Omental fat pad (tissue), 4 donors: ENCODE results near the gene AFF3. TPM values are rescaled to one million over a fixed set of nuclear protein-coding genes. Genes with fewer than 3 reads are reported as not detected.

Source experiments
- ATAC-seq: fragments of 150-250 bp; one replicate; pipeline ENCODE4 v1.9.1; 2016; ENCODE audit warnings: mild to moderate bottlenecking, moderate library complexity; ENCODE audit not compliant: low FRiP score
- DNase-seq: peaks from one replicate; pipeline ENCODE4 v3.0.0-alpha.2; 2019; ENCODE audit warnings: low spot score
- CTCF ChIP-seq, 3 donors: fragments of 450-650 bp; IDR thresholded peaks; one replicate each; pipeline ENCODE4 v1.5.1; 2016 to 2017; ENCODE audit warnings: antibody characterized with exemption in 3 of 3, mild to moderate bottlenecking in 3 of 3, moderate library complexity in 2 of 3
- total RNA-seq, 4 donors: library from RNA; depleted of rRNA; stranded (reverse); fragments of >200 nt; gene quantifications; one replicate each; pipeline ENCODE4 v1.1.0, GENCODE V29; 2016

Gene AFF3
- total RNA-seq, 4 donors from 2014 or later: 1.4 to 6.0 (median 2.7) TPM

GRCh38 chr2:99915108-99915675, 227.2 kb downstream of the AFF3 start:
- no peak for TF ChIP-seq CTCF (IDR thresholded peaks at IDR 0.05)
- ATAC-seq: no peak
- no peak for DNase-seq

GRCh38 chr2:99911736-99912135, 230.7 kb downstream of the AFF3 start:
- DNase-seq (no peak), ATAC-seq (no peak)
- TF ChIP-seq CTCF (IDR thresholded peaks at IDR 0.05): no peak

GRCh38 chr2:99910902-99911301, 231.5 kb downstream of the AFF3 start:
- DNase-seq (no peak), ATAC-seq (no peak)
- TF ChIP-seq CTCF (IDR thresholded peaks at IDR 0.05): no peak

- no peak for ATAC-seq
- no peak for DNase-seq
- no peak for TF ChIP-seq CTCF (IDR thresholded peaks at IDR 0.05)
Measured at GRCh38 chr2:99905636-99906035, 236.8 kb downstream of the AFF3 start.

- no peak for ATAC-seq
- DNase-seq: no peak
- TF ChIP-seq CTCF (IDR thresholded peaks at IDR 0.05): no peak
Measured at GRCh38 chr2:99905025-99905424, 237.4 kb downstream of the AFF3 start.

GRCh38 chr2:99903981-99904380, 238.4 kb downstream of the AFF3 start:
- no peak for DNase-seq

More at GRCh38 chr2:99903981-99904380, 238.4 kb downstream of the AFF3 start:
- ATAC-seq: no peak
- no peak for TF ChIP-seq CTCF (IDR thresholded peaks at IDR 0.05)
